PFSK-1 (cell line): Measurements from ENCODE around the gene C5orf58. TPM values are rescaled to one million over a fixed set of nuclear protein-coding genes. Genes with fewer than 3 reads are reported as not detected.
A peak's percentile ranks its signal among the peaks of the same experiment; 100 is the strongest.

Experiments used
- FOXP2 ChIP-seq: optimal IDR thresholded peaks from 2 replicates; pipeline ENCODE3; 2011; ENCODE audit warnings: borderline replicate concordance, control low read depth, inconsistent platforms; ENCODE audit not compliant: insufficient read depth; ENCODE audit errors: extremely low read length, extremely low read depth
- POLR2AphosphoS5 ChIP-seq: IDR thresholded peaks from 2 replicates; pipeline ENCODE4 v1.6.1; 2012; ENCODE audit warnings: low read depth, mild to moderate bottlenecking, control low read depth, low read length, moderate library complexity
- SIN3A ChIP-seq: IDR thresholded peaks from 2 replicates; pipeline ENCODE4 v1.6.1; 2012; ENCODE audit warnings: mild to moderate bottlenecking, low read length, moderate library complexity, borderline replicate concordance; ENCODE audit not compliant: insufficient read depth
- TAF1 ChIP-seq: IDR thresholded peaks from 2 replicates; pipeline ENCODE4 v1.6.1; 2012; ENCODE audit warnings: low read length, control low read depth, borderline replicate concordance; ENCODE audit not compliant: insufficient read depth
- polyA plus RNA-seq: library from polyadenylated mRNA; unstranded; fragments of >200 nt; gene quantifications from one replicate; pipeline ENCODE4 v1.2.1, GENCODE V29; 2012; ENCODE audit warnings: low read depth, missing spikeins; ENCODE audit not compliant: insufficient read length
- TF ChIP-seq, protein P1 (sequence below), 2 experiments: IDR thresholded peaks; 2 replicates each; pipeline versions ENCODE4 v1.6.1 to v1.8.0; 2011 to 2012; ENCODE audit warnings: low read depth in 2 of 2, low read length in 2 of 2, control low read depth in 1 of 2, inconsistent platforms in 1 of 2, mild to moderate bottlenecking in 1 of 2, moderate library complexity in 1 of 2; ENCODE audit not compliant: insufficient read depth in 1 of 2

The C5orf58 gene, protein sequence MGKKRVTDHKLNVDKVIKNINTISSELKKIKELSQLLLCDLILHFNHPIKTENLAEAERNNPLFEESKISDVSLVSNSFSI
- polyA plus RNA-seq, result not detected

DNA sequence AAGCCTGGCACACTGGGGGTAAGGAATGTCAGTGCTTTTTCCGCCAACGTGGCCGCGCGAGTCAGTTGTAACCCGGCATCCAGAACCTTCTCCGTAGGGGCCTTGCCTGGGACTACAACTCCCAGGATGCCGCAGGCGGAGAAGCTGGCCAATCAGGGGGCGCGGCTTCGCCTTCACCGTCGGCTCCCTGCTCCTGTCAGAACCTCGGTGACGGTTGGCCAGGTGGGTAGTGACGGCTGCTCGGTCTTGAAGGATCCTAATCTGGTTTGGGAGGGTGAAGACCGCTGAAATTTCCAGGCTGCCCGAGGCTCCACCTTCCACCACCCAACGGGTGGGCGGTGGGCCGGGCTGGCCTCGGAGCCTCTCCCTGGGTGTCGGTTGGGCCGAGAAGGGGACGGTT, at the start of gene C5orf58:
TSS of gene C5orf58 (plus strand) at position 200 of the 400 bp plus-strand sequence. CDS start 1,992 bp downstream, outside the sequence.
- TF ChIP-seq, protein P1, sequence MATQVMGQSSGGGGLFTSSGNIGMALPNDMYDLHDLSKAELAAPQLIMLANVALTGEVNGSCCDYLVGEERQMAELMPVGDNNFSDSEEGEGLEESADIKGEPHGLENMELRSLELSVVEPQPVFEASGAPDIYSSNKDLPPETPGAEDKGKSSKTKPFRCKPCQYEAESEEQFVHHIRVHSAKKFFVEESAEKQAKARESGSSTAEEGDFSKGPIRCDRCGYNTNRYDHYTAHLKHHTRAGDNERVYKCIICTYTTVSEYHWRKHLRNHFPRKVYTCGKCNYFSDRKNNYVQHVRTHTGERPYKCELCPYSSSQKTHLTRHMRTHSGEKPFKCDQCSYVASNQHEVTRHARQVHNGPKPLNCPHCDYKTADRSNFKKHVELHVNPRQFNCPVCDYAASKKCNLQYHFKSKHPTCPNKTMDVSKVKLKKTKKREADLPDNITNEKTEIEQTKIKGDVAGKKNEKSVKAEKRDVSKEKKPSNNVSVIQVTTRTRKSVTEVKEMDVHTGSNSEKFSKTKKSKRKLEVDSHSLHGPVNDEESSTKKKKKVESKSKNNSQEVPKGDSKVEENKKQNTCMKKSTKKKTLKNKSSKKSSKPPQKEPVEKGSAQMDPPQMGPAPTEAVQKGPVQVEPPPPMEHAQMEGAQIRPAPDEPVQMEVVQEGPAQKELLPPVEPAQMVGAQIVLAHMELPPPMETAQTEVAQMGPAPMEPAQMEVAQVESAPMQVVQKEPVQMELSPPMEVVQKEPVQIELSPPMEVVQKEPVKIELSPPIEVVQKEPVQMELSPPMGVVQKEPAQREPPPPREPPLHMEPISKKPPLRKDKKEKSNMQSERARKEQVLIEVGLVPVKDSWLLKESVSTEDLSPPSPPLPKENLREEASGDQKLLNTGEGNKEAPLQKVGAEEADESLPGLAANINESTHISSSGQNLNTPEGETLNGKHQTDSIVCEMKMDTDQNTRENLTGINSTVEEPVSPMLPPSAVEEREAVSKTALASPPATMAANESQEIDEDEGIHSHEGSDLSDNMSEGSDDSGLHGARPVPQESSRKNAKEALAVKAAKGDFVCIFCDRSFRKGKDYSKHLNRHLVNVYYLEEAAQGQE (IDR thresholded peaks at IDR 0.05; ENCODE audit: insufficient read depth in 1 of 2, low read depth in 2 of 2, low read length in 2 of 2), result no peak
- TF ChIP-seq SIN3A, result no peak
- TF ChIP-seq FOXP2, result no peak
- TF ChIP-seq POLR2AphosphoS5, result no peak
- TF ChIP-seq TAF1, result no peak

DNA sequence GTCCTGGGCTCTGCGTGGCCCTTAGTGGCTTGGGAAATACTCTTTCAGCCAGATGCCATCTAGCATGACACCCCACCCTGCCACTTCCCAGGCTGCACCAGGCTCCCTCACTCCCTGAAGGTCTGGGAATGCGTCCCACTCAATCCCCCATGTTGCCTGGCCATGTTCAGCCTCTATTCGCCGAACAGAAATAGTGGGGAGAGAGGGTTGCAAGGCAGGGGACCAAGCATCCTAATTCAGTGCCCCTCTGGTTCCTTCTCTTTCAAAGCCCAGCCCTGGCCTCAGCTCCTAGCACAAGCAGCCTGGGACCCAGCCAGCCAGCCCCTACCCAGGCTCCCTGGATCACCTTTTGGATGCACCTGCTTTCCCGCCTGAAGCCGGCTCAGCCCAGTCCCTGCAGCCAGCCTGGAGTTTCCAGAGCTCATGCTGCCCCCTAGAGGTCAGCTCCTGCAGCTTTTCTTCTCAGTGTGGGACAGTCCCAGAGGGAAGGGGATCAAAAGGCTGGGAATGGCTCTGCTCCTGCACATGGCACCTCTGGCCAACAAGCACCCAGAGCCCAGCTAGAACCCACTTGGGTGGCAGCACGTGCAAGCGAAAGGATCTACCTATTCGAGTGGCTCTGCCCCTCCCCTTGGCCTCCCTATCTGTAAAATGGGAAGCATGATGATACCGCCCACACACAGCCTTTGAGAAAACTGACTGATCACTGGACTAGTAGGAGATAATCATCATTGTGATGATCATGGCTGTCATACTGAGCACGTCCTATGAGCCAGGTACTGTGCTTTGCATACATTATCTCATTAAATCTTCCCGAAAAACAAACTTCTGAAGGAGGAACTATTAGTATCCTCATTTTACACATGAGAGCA, 48.7 kb upstream of the C5orf58 start:
- TF ChIP-seq, protein P1 (IDR thresholded peaks at IDR 0.05; ENCODE audit: insufficient read depth in 1 of 2, low read depth in 2 of 2, low read length in 2 of 2), result no peak
- TF ChIP-seq FOXP2, result no peak
- no peak for TF ChIP-seq POLR2AphosphoS5
- no peak for TF ChIP-seq TAF1
- no peak for TF ChIP-seq SIN3A

DNA sequence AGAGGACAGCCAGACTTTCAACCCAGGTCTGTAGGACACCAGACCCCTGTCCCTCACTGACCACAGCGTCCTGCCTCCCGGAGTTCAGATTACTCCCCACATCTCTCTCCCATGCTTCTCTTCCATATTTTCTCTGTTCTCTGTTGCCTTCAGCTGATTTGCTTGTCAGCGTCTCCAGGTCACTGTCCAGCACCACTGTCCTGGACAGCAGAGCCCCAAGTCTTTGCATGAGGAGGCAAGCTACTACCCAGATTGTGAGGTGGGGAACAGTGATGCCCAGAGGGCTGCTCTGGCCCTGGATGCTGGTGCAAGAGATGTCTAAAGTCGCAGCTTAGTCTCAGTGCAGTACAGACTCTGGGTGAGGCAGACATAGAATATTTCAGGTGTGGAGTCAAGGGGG, 48.0 kb upstream of the C5orf58 start:
- TF ChIP-seq, protein P1 (IDR thresholded peaks at IDR 0.05; ENCODE audit: insufficient read depth in 1 of 2, low read depth in 2 of 2, low read length in 2 of 2), result peak in 1 of 2 experiments; percentile 36; a peak in 1 of 4 replicates
- no peak for TF ChIP-seq SIN3A

DNA sequence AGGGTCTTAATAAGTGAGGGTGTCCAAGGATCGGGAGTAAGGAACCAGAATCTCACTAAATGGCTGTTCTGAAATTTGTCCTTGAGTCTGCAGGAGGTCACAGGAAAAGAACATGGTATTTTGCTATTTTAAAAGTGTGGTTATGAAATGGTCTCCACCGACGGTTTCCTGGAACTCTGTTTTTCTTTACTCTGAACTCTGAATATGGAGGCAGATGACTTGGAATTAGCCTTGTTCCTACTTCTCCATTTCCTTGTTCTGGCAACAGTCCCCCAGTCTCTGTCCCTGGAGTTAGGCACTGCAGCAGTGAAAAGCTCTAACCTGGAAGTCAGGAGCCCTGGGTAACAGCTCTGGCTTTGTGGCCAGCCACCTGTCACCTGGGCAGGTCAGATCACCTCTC, 46.6 kb upstream of the C5orf58 start:
- TF ChIP-seq POLR2AphosphoS5, result no peak
- no peak for TF ChIP-seq FOXP2
- no peak for TF ChIP-seq TAF1
- no peak for TF ChIP-seq SIN3A
- TF ChIP-seq, protein P1 (IDR thresholded peaks at IDR 0.05; ENCODE audit: insufficient read depth in 1 of 2, low read depth in 2 of 2, low read length in 2 of 2), result no peak

DNA sequence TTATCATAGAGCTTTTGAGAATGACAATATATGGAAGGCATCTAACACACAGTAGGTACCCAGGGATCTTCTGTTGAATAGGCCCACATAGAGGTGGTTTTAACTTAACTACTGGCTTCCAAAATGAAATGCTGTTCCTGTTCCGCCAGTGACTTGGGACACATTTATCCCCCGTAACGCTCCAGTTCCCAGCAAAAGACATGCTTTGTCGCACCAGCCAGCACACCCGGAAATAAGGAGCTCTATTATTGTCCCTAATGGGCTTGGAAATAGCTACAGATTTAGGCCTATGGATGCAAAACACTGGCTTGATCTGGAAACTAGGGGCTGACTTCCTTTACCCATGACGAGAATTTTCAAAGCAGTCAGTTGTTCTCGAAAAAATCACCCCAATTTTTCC, 45.9 kb upstream of the C5orf58 start:
- TF ChIP-seq SIN3A (no peak), POLR2AphosphoS5 (no peak), FOXP2 (no peak), TAF1 (no peak)
- TF ChIP-seq, protein P1 (IDR thresholded peaks at IDR 0.05; ENCODE audit: insufficient read depth in 1 of 2, low read depth in 2 of 2, low read length in 2 of 2), result no peak
